Frontal cortex (tissue), 4 donors: Measurements from ENCODE around the gene SLC25A13. TPM values are rescaled to one million over a fixed set of nuclear protein-coding genes. Genes with fewer than 3 reads are reported as not detected.
"Not testable (repeated sequence)": the region's sequence is repeated elsewhere in the genome, so short reads cannot be mapped to it uniquely, and the experiment has no call there.

Experiments used
- DNase-seq, 2 donors: peaks; one replicate each; pipeline ENCODE4 v3.0.0; 2012; ENCODE audit warnings: low spot score in 2 of 2
- FAIRE-seq: peaks from 2 replicates; lab custom pipeline; 2012; peaks lifted over from hg19 to GRCh38; lab: Jason Lieb, UNC
- total RNA-seq: library from RNA; depleted of rRNA; stranded (reverse); fragments of >200 nt; gene quantifications from one replicate; pipeline ENCODE4 v1.2.3, GENCODE V29; 2014
- donor health status: control.
- donor health status: control.
- donor health status: control.

The SLC25A13 gene, protein sequence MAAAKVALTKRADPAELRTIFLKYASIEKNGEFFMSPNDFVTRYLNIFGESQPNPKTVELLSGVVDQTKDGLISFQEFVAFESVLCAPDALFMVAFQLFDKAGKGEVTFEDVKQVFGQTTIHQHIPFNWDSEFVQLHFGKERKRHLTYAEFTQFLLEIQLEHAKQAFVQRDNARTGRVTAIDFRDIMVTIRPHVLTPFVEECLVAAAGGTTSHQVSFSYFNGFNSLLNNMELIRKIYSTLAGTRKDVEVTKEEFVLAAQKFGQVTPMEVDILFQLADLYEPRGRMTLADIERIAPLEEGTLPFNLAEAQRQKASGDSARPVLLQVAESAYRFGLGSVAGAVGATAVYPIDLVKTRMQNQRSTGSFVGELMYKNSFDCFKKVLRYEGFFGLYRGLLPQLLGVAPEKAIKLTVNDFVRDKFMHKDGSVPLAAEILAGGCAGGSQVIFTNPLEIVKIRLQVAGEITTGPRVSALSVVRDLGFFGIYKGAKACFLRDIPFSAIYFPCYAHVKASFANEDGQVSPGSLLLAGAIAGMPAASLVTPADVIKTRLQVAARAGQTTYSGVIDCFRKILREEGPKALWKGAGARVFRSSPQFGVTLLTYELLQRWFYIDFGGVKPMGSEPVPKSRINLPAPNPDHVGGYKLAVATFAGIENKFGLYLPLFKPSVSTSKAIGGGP
- 11.4 TPM for total RNA-seq

DNA sequence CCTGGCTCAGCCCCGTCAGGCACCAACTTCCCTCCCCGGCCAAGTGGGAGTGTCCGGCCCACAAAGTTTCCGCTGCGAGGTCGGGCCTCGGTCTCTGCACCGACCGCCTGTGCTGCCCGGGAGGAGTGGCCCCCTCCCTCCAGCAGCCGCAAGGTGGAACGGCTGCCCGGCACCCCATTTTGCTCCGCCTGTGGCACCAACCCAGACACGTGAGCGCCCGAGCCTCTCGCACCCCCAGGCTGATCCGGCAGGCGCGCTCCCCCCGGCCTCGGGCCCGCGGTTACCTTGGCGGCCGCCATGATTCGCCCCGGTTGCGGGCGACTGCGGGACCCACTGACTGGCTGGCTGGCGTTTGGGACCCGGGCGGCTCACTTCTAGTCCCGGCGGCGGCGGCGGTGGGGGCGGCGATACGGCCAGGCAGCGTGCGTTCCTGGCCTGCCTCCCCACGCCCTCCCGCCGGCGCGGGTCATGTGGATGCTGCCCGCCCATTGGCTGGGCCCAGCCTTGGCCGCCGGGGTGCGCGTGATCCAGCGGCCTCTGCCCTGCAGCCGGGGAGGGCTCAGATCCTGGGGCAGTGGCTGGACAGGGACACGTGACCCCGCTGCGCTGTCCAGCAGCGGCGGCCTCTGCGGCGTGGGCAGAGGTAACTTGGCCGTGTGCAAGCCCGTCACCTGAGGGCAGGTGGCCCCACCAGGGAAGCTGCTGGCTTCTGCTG, at the start of gene SLC25A13:
SLC25A13 (minus strand) TSS at position 441 of the 715 bp plus-strand sequence; CDS start at position 299, 142 bp downstream.
- peak; percentile 94 to 97 for DNase-seq
- FAIRE-seq = no peak

- not testable (repeated sequence) for FAIRE-seq
Observed at GRCh38 chr7:96365916-96366315, 44.0 kb upstream of the SLC25A13 start.

GRCh38 chr7:96361116-96361857, 39.4 kb upstream of the SLC25A13 start:
- DNase-seq (no peak), FAIRE-seq (no peak)

More at GRCh38 chr7:96365916-96366315, 44.0 kb upstream of the SLC25A13 start:
- DNase-seq = not testable (repeated sequence)

GRCh38 chr7:96359876-96360275, 38.0 kb upstream of the SLC25A13 start:
- FAIRE-seq = no peak
- DNase-seq = no peak

DNA sequence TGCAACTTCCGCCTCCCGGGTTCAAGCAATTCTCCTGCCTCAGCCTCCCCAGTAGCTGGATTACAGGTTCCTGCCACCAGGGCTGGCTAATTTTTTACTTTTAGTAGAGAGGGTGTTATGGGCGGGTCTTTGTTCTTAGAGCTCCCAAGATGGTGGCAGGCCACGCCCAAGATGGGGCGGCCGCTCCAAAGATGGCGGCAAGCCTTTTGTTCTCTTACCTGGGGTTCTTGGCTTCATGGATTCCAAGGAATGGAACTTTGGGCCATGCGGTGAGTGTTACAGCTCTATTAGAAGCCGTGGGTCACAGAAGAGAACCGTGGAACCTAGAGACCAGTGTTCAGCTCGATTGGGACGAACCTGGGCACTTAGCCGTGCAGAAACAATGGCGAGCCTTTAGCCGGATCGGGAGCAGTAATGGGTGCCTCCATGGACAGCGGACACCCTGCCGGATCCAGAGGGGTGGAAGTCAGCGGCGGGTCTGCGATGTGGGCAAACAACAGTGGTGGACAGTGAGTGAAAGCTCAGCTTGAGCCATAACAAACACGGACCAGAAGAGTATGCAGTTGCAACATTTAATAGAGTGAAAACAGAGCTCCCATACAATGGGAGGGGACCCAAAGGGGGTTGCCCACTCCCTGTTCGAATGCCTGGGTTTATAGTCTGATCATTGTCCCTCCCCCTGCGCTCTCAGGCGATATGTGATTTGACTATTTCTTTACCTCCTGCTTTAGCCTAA, 36.5 kb upstream of the SLC25A13 start:
- DNase-seq, FAIRE-seq: not testable (repeated sequence)

GRCh38 chr7:96355990-96356506, 34.1 kb upstream of the SLC25A13 start:
- FAIRE-seq = no peak
- DNase-seq = no peak

GRCh38 chr7:96354881-96355280, 33.0 kb upstream of the SLC25A13 start:
- no peak for DNase-seq

DNA sequence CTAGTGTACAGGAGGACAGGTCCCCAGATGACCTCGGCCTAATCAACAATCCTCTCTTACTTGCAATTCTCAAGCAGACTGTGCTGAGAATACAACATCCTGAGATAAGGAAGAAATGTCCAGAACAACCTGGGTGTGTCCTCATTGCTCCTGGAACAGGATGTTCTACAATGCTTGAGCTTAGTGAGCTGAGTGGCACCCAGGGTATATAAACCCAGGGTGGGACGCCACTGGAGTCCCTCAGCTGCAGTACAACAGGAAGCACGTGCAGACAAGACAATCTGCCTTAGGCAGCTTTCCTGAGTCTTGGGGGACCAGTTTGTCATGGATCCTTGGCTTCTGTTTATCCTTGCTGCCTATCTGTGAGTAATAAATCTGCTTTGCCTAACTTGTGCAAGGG, 27.7 kb upstream of the SLC25A13 start:
- no peak for FAIRE-seq
- DNase-seq = no peak

More at GRCh38 chr7:96354881-96355280, 33.0 kb upstream of the SLC25A13 start:
- FAIRE-seq = no peak

DNA sequence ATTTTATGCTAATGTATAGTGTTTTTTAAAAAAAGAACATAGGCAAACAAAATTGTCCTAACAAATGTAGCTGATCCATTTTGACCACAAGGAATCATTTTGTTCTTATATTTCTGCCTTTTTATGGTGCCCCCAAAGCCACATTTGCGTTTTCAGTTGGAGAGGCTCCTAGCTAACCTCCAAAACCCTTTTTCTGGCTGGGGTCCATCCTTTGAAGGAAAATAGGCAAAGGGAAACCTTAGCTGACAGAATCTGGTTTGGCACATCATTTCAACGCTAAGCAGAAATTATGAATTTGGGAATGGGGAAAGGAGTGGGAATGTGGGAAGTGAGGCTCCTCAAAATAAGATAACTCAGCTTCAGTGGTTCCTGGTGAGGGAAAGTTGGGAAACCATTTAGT, 25.6 kb upstream of the SLC25A13 start:
- FAIRE-seq (no peak), DNase-seq (no peak)

DNA sequence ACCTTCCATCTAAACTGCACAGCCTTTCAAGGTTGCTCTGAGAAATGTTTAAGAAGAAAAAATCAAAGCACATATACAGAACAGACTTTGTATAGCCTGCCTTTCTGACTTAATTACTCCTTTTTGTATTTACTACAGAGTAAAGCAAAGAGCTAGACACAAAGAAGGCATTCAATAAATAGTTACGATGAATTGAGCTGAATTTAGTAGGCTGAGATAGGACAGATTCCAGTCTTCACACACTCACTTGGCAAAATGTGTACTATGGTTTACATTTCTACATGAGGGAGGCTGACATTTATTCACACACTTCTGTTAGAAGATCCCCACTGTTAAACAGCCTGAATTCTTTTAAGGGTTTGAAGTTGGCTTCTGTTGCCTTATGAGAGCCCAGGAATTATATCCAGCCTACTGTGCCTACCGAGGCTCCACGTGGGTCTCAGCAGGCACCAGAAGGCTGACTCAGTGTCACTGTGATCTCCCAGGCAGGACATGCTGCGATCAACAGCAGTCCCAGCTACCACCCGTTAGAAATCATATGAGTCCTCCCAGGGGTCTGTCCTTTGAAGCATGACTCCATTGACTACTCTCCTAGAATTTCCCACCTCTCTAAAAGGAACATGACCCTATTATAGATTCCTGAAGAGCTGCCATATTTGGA, 24.5 kb upstream of the SLC25A13 start:
- FAIRE-seq = no peak
- no peak for DNase-seq

DNA sequence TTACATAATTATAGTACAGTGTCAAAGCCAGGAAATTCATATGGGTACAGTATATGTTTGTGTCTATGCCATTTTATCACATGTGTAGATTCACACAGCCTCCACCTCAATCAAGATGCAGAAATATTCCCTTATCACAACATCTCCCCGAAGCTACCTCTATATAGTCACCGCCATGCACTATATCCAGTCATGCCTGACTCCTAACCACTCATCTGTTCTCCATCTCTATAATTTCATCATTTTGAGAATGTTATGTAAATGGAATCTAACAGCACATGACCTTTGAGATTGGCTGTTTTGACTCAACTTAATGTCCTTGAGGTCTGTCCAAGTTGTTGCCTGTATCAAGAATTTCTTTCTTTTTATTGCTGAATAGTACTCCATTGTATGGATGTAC, 22.3 kb upstream of the SLC25A13 start:
- FAIRE-seq = no peak
- DNase-seq = no peak

DNA sequence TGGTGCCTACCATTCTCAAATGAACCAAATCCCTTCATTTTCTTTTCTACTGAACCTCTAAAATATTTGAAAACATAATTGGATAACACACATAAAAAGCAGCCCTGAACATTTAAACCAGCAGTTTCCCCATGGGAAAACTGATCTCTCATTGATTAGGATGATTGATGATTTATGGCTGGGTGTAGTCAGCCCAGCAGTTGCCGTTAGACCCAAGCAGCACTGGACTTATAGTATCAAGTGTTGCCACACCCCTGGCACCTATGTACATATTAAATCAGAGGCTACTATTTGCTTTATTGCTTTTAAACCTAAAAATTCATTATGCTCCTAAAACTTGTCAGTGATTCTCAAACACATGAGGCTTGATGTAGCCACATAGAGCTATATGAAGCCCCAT, 20.2 kb upstream of the SLC25A13 start:
- no peak for DNase-seq
- FAIRE-seq = no peak

- DNase-seq = no peak
Observed at GRCh38 chr7:96337519-96337918, 15.6 kb upstream of the SLC25A13 start.

DNA sequence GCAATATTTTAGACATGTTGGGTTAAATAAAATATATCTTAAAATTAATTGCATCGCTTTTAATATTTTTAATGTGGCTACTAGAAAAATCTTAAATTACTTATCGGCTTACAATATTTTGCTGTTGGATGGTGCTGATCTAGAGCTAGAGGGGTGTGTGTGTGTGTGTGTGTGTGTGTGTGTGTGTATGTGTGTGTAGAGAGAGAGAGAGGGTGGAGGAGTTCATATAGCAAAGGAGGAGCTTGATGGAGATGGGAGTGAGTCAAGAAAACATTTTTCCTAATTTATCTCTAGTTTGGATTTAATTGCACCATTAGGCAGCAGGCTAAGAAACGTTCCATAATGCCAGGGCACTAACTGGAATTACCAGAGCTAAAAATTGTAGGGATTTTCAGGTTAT, 10.4 kb upstream of the SLC25A13 start:
- no peak for FAIRE-seq

More at GRCh38 chr7:96337519-96337918, 15.6 kb upstream of the SLC25A13 start:
- no peak for FAIRE-seq

GRCh38 chr7:96331775-96332174, 9.9 kb upstream of the SLC25A13 start:
- DNase-seq (no peak), FAIRE-seq (no peak)

More for the DNA sequence above, 10.4 kb upstream of the SLC25A13 start:
- DNase-seq = no peak

DNA sequence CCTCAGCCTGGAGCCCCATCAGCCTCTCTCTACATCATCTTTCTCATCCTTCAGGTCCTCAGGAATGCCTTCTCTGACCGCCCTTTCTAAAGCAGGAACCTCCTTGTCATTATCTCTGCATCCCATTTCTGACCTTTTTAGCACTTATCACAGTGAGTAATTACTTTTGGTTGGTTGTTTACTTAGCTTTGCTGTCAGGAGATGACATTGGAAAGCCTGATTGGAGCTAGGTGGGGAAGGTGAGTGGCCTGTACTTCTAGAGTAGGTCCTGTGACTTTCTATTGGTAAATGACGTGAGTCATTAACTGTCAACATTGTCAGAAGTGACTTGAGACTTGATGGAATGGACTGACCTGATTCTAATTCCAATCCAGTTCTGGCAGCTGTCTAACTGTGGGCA, 9.3 kb upstream of the SLC25A13 start:
- DNase-seq (no peak), FAIRE-seq (no peak)

GRCh38 chr7:96330193-96330592, 8.3 kb upstream of the SLC25A13 start:
- no peak for DNase-seq
- no peak for FAIRE-seq

DNA sequence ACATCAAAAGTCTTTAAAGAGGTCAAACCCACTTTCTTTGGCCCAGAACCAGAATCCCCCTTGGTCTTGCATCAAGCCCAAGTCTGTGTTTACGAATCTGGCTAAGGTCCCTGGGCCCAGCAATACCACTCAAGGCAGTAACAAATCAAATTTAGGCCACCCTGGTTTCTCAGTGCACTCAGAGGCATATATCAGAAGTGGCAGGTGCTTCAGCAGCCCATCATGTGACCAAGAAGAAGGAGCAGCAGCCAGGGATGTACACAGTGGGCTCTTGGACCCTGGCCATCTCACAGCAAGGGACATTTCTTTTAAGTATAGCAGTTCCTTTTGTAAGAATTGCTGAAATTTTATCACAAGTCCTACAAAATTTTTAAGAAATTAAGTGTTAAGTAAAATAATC, 7.3 kb upstream of the SLC25A13 start:
- no peak for FAIRE-seq
- DNase-seq = no peak
